SK-N-MC (cell line): ENCODE results near the gene MACROD2.

Source experiments
- EZH2 ChIP-seq: fragments of 200-600 bp; sonication (generic); IDR thresholded peaks from one replicate; pipeline ENCODE4 v1.6.1; 2017; ENCODE audit warnings: antibody characterized with exemption
- POLR2AphosphoS5 ChIP-seq: IDR thresholded peaks from 2 replicates; pipeline ENCODE4 v1.6.1; 2012; ENCODE audit warnings: mild to moderate bottlenecking, low read depth, low read length, borderline replicate concordance

- TF ChIP-seq POLR2AphosphoS5 (no peak), EZH2 (no peak)
Observed at GRCh38 chr20:15248618-15249395, 1253.5 kb downstream of the MACROD2 start.
